ENCODE results near the gene ASIC5.

- no peak for TF ChIP-seq CTCF (tag by site-specific recombination; IDR thresholded peaks at IDR 0.05)
- TF ChIP-seq PRDM10 (tag by site-specific recombination; IDR thresholded peaks at IDR 0.05), result no peak
- no peak for TF ChIP-seq ZSCAN18 (tag by site-specific recombination; IDR thresholded peaks at IDR 0.05)
- TF ChIP-seq ZNF362 (tag by site-specific recombination; IDR thresholded peaks at IDR 0.05), result no peak
These were observed 45.1 kb downstream of the ASIC5 start for GRCh38 chr4:155820887-155821518.

Data from HEK293 (cell line).